ENCODE results near the gene MINPP1.

MINPP1 gene

DNA sequence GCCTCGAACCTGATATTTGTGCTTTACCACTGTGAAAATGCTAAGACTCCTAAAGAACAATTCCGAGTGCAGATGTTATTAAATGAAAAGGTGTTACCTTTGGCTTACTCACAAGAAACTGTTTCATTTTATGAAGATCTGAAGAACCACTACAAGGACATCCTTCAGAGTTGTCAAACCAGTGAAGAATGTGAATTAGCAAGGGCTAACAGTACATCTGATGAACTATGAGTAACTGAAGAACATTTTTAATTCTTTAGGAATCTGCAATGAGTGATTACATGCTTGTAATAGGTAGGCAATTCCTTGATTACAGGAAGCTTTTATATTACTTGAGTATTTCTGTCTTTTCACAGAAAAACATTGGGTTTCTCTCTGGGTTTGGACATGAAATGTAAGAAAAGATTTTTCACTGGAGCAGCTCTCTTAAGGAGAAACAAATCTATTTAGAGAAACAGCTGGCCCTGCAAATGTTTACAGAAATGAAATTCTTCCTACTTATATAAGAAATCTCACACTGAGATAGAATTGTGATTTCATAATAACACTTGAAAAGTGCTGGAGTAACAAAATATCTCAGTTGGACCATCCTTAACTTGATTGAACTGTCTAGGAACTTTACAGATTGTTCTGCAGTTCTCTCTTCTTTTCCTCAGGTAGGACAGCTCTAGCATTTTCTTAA, 47.7 kb downstream of the MINPP1 start:
- Histone ChIP-seq H3K4me1 (ENCODE audit: control insufficient read depth, insufficient read depth, low read length) (no peaks in the 10 kb centered on the region), H3K4me3 (ENCODE audit: low read length) (no peak overlapping the region), H3K27ac (ENCODE audit: low read depth, low read length) (no peak overlapping the region), H3K9ac (ENCODE audit: low read length) (no peak overlapping the region), H3K27me3 (ENCODE audit: control insufficient read depth, insufficient read depth, low read length) (no peaks in the 10 kb centered on the region), H3K36me3 (ENCODE audit: control insufficient read depth, insufficient read depth, low read length) (no peaks in the 10 kb centered on the region)

DNA sequence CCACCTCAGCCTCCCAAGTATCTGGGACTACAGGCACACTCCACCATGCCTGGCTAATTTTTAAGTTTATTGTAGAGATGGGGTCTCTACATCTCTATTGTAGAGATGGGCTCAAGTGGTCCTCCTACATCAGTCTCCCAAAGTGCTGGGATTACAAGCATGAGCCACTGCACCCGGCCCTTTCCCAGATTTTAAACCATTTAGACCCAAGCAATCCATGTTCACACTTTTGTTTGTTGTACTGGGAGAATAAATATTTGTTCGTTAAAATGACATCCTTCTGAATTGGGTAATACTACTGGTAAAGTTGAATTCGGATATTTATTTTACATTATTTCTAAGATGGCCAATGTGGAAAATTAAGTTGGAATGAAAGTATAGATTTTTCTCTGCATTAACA, 52.7 kb downstream of the MINPP1 start:
- Histone ChIP-seq H3K9ac (ENCODE audit: low read length) (no peak overlapping the region), H3K27ac (ENCODE audit: low read depth, low read length) (no peak overlapping the region), H3K36me3 (ENCODE audit: control insufficient read depth, insufficient read depth, low read length) (no peaks in the 10 kb centered on the region), H3K27me3 (ENCODE audit: control insufficient read depth, insufficient read depth, low read length) (no peaks in the 10 kb centered on the region), H3K4me3 (ENCODE audit: low read length) (no peak overlapping the region), H3K4me1 (ENCODE audit: control insufficient read depth, insufficient read depth, low read length) (no peaks in the 10 kb centered on the region)

DNA sequence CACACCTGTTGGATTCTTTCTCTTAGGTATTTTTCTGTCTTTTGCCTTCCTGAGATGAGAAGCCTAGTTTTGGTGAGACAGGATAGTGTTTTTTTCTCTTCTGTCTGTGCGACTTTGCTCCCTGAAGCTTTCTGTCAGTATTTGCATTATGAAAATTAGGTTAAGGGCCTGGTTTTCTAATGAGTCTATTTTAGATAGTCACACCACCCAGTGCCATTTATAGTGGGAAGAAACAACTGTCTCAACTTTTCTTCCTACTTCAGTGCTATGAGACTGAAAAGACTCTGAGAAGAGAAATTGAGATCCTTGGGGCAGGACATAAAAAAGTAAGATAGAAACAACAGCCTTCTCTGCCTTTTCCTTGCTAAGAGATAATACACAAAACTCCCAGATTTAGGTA, 53.6 kb downstream of the MINPP1 start:
- Histone ChIP-seq H3K9ac (ENCODE audit: low read length) (no peak overlapping the region), H3K27me3 (ENCODE audit: control insufficient read depth, insufficient read depth, low read length) (no peaks in the 10 kb centered on the region), H3K36me3 (ENCODE audit: control insufficient read depth, insufficient read depth, low read length) (no peaks in the 10 kb centered on the region), H3K27ac (ENCODE audit: low read depth, low read length) (no peak overlapping the region), H3K4me3 (ENCODE audit: low read length) (no peak overlapping the region), H3K4me1 (ENCODE audit: control insufficient read depth, insufficient read depth, low read length) (no peaks in the 10 kb centered on the region)

DNA sequence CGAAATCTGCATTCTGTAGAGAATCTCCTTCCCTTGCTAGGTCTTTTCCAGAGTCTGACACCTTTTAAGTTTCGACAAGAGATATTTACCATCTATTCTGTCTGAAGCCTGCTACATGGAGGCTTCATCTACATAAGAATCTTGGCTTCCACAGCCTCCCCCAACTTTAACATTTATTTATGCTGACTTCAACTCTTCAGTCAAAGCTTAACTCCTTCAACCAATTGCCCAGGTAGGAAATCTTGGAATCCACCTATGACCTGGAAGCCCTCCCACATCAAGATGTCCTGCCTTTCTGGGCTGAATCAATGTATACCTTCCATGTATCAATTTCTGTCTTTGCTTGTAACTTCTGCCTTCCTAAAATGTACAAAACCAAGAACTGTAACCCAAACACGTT, 54.7 kb downstream of the MINPP1 start:
- Histone ChIP-seq H3K9ac (ENCODE audit: low read length) (no peak overlapping the region), H3K4me1 (ENCODE audit: control insufficient read depth, insufficient read depth, low read length) (no peaks in the 10 kb centered on the region), H3K27ac (ENCODE audit: low read depth, low read length) (no peak overlapping the region), H3K36me3 (ENCODE audit: control insufficient read depth, insufficient read depth, low read length) (no peaks in the 10 kb centered on the region), H3K4me3 (ENCODE audit: low read length) (no peak overlapping the region), H3K27me3 (ENCODE audit: control insufficient read depth, insufficient read depth, low read length) (no peaks in the 10 kb centered on the region)

DNA sequence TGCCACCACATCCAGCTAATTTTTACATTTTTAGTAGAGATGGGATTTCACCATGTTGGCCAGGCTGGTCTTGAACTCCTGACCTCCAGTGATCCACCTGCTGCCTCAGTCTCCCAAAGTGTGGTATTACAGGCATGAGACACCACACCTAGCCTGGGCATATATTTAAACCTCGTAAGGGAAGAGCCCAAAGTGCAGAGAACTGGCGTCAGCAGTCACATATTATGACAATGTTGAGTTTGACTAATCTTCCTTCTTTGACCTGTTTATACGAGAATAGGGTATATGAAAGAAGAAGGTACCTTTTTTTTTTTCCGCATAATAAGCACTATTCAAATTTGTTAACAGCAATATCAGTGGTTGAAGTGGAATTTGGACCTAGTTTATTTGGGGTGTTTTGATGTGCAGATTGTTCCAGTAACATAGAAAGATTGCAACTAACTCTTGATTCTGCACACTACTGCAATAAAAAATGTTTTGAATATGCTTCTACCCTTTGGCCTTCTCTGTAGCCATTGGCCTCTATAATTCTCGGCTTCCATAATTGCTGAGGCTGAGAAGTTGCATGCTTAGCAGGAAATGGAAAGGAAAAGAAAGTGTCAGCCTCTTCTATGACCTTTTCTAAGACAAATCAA, 55.9 kb downstream of the MINPP1 start:
- Histone ChIP-seq H3K4me3 (ENCODE audit: low read length) (no peak overlapping the region), H3K36me3 (ENCODE audit: control insufficient read depth, insufficient read depth, low read length) (no peaks in the 10 kb centered on the region)

DNA sequence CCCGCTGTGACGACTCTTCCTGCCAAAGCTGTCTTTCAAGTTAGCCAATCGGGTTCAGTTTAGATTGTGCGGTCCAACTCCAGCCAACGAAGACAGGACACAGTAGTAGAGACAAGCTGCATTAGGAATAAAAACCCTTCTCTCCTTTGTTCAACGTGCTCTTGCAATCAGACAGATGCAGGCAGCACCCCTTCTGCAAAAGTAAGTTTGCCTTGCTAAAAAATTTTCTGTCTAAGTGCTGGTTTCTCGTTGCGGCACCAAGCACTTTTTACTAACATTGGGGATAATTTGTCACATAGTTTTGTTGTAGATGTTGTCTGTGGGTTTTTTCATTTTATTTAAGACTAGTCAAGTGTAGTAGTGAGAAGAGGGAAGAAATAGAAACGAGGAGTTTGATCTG, 58.1 kb downstream of the MINPP1 start:
- H3K4me1 ChIP-seq (ENCODE audit: control insufficient read depth, insufficient read depth, low read length): no peaks in the 10 kb centered on the region
- no peak overlapping the region for H3K9ac ChIP-seq (ENCODE audit: low read length)
- H3K4me3 ChIP-seq (ENCODE audit: low read length): no peak overlapping the region
- H3K27ac ChIP-seq (ENCODE audit: low read depth, low read length): no peak overlapping the region
- no peaks in the 10 kb centered on the region for H3K36me3 ChIP-seq (ENCODE audit: control insufficient read depth, insufficient read depth, low read length)
- no peaks in the 10 kb centered on the region for H3K27me3 ChIP-seq (ENCODE audit: control insufficient read depth, insufficient read depth, low read length)

More for the DNA sequence above, 55.9 kb downstream of the MINPP1 start:
- Histone ChIP-seq H3K4me1 (ENCODE audit: control insufficient read depth, insufficient read depth, low read length) (no peaks in the 10 kb centered on the region), H3K27ac (ENCODE audit: low read depth, low read length) (no peak overlapping the region), H3K9ac (ENCODE audit: low read length) (no peak overlapping the region), H3K27me3 (ENCODE audit: control insufficient read depth, insufficient read depth, low read length) (no peaks in the 10 kb centered on the region)

DNA sequence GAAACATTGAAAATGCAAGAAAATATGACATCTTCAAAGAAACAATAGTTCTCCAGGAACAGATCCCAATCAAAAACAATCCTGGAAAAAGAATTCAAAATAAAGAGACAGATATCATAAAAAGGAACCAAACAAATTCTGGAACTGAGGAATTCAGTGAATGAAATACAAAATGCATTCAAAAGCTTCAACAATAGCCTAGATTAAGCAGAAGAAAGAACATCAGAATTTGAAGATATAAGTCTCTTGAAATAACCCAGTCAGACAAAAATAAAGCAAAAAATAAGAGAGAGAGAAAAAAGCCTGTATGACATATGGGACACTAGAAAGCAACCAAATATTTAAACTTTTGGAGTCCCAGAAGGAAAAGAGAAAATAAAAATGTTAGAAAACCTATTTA, 60.3 kb downstream of the MINPP1 start:
- H3K9ac ChIP-seq (ENCODE audit: low read length): no peak overlapping the region
- H3K36me3 ChIP-seq (ENCODE audit: control insufficient read depth, insufficient read depth, low read length): no peaks in the 10 kb centered on the region
- H3K27ac ChIP-seq (ENCODE audit: low read depth, low read length): no peak overlapping the region

DNA sequence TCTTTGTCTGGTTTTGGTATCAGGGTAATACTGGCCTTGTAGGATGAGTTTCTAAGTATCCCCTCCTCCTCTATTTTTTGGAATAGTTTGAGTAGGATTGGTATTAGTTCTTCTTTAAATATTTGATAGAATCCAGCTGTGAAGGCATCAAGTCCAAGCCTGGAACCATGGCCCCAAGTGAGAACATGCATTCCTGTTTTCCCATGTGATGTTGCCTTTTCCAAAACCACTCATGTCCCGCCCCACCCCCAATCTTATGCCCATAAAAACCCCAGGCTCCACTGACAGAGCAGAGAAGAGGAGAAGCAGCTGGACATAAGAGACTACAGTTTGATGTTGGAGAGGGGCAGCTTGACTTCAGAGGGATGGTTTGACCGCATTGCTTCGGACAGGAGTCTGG, 71.2 kb downstream of the MINPP1 start:
- Histone ChIP-seq H3K4me1 (ENCODE audit: control insufficient read depth, insufficient read depth, low read length) (no peaks in the 10 kb centered on the region), H3K27ac (ENCODE audit: low read depth, low read length) (no peak overlapping the region), H3K4me3 (ENCODE audit: low read length) (no peak overlapping the region), H3K27me3 (ENCODE audit: control insufficient read depth, insufficient read depth, low read length) (no peaks in the 10 kb centered on the region), H3K9ac (ENCODE audit: low read length) (no peak overlapping the region), H3K36me3 (ENCODE audit: control insufficient read depth, insufficient read depth, low read length) (no peaks in the 10 kb centered on the region)

More for the DNA sequence above, 60.3 kb downstream of the MINPP1 start:
- Histone ChIP-seq H3K27me3 (ENCODE audit: control insufficient read depth, insufficient read depth, low read length) (no peaks in the 10 kb centered on the region), H3K4me1 (ENCODE audit: control insufficient read depth, insufficient read depth, low read length) (no peaks in the 10 kb centered on the region), H3K4me3 (ENCODE audit: low read length) (no peak overlapping the region)

DNA sequence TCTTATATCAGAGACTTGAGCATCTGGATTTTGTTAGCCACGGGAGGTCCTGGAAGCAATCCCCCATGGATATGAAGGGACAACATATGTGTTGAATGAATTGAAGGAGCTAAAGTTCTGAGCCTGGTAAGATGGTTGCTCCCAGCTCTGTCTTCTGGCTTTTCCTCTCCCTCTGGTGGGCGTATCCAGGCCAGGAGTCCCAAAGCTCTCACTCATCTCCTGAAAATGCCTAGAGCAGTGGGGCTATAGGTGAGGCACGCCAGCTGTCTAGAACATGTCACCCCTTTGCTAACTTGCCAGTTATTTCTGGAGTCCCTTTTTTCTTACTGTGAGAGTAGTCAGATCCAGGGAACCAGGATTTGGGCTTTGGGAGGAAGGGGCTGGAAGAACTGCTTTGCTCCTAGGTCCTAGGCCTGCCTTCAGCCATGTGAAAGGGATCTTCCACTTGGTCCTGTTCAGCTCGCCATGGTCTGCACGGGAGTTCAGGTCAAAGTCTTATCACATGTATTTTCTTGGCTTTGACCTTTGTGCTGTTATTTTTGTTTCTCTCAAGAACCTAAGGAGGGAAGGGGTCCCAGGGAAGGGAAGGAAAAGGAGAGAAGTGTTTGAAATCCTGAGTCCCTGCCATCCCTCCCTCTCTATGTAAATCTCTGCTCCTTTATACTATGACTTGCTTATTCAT, 73.6 kb downstream of the MINPP1 start:
- H3K4me3 ChIP-seq (ENCODE audit: low read length): no peak overlapping the region
- no peak overlapping the region for H3K27ac ChIP-seq (ENCODE audit: low read depth, low read length)
- no peak overlapping the region for H3K9ac ChIP-seq (ENCODE audit: low read length)
- H3K4me1 ChIP-seq (ENCODE audit: control insufficient read depth, insufficient read depth, low read length): no peaks in the 10 kb centered on the region
- no peaks in the 10 kb centered on the region for H3K27me3 ChIP-seq (ENCODE audit: control insufficient read depth, insufficient read depth, low read length)
- no peaks in the 10 kb centered on the region for H3K36me3 ChIP-seq (ENCODE audit: control insufficient read depth, insufficient read depth, low read length)

DNA sequence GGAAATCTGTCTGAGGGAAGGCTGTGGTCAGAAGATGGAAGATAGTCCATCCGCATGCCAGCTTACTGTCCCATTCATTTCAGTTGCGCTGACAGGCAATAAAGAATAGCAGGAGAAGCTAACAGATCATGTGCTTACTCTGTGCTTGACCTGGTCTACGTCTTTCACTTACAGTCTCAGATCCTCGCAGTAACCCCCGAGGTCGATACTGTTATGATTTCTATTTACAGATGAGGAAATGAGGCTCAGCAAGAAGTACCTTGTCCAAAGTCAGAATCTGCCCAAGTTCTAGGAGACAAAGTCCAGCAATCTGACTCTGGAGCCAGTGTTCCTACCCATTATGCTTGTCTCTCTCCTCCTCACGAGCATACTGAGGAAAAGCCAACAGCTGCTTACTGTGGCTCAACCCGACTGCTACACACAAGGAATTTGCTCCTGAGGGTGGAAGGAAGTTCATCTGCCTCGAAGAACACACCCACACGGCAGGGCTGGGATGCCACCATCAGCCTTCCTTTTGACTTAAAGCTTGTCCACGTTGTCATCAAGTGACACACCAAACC, 74.2 kb downstream of the MINPP1 start:
- H3K4me3 ChIP-seq (ENCODE audit: low read length): no peak overlapping the region
- H3K4me1 ChIP-seq (ENCODE audit: control insufficient read depth, insufficient read depth, low read length): no peaks in the 10 kb centered on the region
- H3K27me3 ChIP-seq (ENCODE audit: control insufficient read depth, insufficient read depth, low read length): no peaks in the 10 kb centered on the region
- H3K36me3 ChIP-seq (ENCODE audit: control insufficient read depth, insufficient read depth, low read length): no peaks in the 10 kb centered on the region
- no peak overlapping the region for H3K9ac ChIP-seq (ENCODE audit: low read length)
- H3K27ac ChIP-seq (ENCODE audit: low read depth, low read length): no peak overlapping the region

DNA sequence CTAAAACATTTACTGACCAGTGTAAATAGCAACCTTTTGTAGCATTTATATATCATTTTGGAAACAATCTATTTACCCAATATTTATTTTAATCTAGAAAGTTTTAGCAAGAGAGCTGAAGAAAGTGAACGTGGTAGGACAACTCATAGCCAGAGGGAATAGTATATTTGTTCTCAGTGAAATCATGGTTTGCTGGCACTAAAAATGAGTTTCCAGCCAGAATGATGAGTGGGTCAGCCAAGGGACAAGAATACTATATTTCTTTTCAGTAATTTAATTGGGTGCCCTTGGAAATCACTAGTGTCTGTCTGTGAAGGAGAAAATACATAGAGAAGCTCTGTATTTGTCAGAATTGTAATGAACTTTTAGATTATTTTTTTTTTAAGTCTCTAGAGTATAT, 74.9 kb downstream of the MINPP1 start:
- no peak overlapping the region for H3K27ac ChIP-seq (ENCODE audit: low read depth, low read length)
- H3K27me3 ChIP-seq (ENCODE audit: control insufficient read depth, insufficient read depth, low read length): no peaks in the 10 kb centered on the region
- no peaks in the 10 kb centered on the region for H3K36me3 ChIP-seq (ENCODE audit: control insufficient read depth, insufficient read depth, low read length)
- H3K9ac ChIP-seq (ENCODE audit: low read length): no peak overlapping the region
- H3K4me1 ChIP-seq (ENCODE audit: control insufficient read depth, insufficient read depth, low read length): no peaks in the 10 kb centered on the region
- H3K4me3 ChIP-seq (ENCODE audit: low read length): no peak overlapping the region

DNA sequence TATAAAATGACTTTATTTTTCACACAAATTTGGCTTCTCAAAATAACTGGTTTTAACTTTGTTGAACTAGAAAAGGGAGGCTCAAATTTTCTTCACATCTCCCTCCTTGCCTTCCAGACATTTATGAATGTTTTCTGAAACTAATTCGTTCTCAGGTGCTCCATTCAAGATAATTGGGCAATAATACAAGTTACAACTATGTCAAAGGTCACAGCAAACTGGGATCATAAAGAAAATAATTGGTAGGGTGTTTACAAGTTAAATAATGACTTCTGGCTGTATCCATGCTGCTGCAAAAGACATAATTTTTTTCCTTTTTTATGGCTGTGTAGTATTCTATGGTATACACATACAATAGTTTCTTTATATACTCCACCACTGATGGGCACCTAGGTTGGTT, 75.3 kb downstream of the MINPP1 start:
- H3K27ac ChIP-seq (ENCODE audit: low read depth, low read length): no peak overlapping the region
- H3K4me3 ChIP-seq (ENCODE audit: low read length): no peak overlapping the region
- no peaks in the 10 kb centered on the region for H3K4me1 ChIP-seq (ENCODE audit: control insufficient read depth, insufficient read depth, low read length)
- H3K36me3 ChIP-seq (ENCODE audit: control insufficient read depth, insufficient read depth, low read length): no peaks in the 10 kb centered on the region
- no peaks in the 10 kb centered on the region for H3K27me3 ChIP-seq (ENCODE audit: control insufficient read depth, insufficient read depth, low read length)
- no peak overlapping the region for H3K9ac ChIP-seq (ENCODE audit: low read length)

Measured in rectal smooth muscle tissue (tissue), 1 donor.